ENCODE data around the gene CD99. TPM values are rescaled to one million over a fixed set of nuclear protein-coding genes. Genes with fewer than 3 reads are reported as not detected.
"Not testable (repeated sequence)": the region's sequence is repeated elsewhere in the genome, so short reads cannot be mapped to it uniquely, and the experiment has no call there.

The CD99 gene
- total RNA-seq, 5 donors from 2014 or later (not counting 1 experiment from before 2014, with no cell fraction given) = 141 to 294 (median 207) TPM

GRCh38 chrX:2751291-2751690, 60.2 kb downstream of the CD99 start:
- H3K36me3 ChIP-seq (ENCODE audit: control insufficient read depth in 2 of 2, extremely low read depth in 1 of 2, insufficient read depth in 1 of 2, low read length in 1 of 2) = no peaks in the 10 kb centered on the region
- WGBS (ENCODE audit: insufficient coverage) = no CpG with 5 or more reads among the region's 3 CpGs
- H3K27ac Mint-ChIP-seq = no peak overlapping the region
- CTCF ChIA-PET = no interaction called here
- H3K27me3 Mint-ChIP-seq = no peaks in the 10 kb centered on the region
- POLR2A ChIA-PET = no interaction called here
- no peaks in the 10 kb centered on the region for H3K36me3 Mint-ChIP-seq
- DNase-seq (no peak), ATAC-seq (replicated peaks in 1 of 4) (no peak)
- no peak overlapping the region for H3K4me3 ChIP-seq (ENCODE audit: control insufficient read depth in 1 of 2, extremely low read depth in 1 of 2, low read length in 1 of 2)
- H3K9me3 ChIP-seq = no peaks in the 10 kb centered on the region
- H3K4me1 Mint-ChIP-seq = no peaks in the 10 kb centered on the region
- H3K9me3 Mint-ChIP-seq = no peaks in the 10 kb centered on the region
- H3K27ac ChIP-seq (ENCODE audit: low read length) = no peak overlapping the region
- no peaks in the 10 kb centered on the region for H3K27me3 ChIP-seq (replicated peaks in 1 of 2; ENCODE audit: control insufficient read depth in 2 of 2, extremely low read depth in 1 of 2, insufficient read depth in 2 of 2, low read length in 1 of 2)
- H3K4me1 ChIP-seq (ENCODE audit: control insufficient read depth in 1 of 2, extremely low read depth in 1 of 2, insufficient read depth in 2 of 2, low read length in 2 of 2) = no peaks in the 10 kb centered on the region
- no peak overlapping the region for H3K4me3 Mint-ChIP-seq

GRCh38 chrX:2751874-2752300, 60.8 kb downstream of the CD99 start, which contains the start of gene XG:
Gene XG (plus strand): TSS chrX:2752040. CDS start chrX:2752275, 235 bp downstream.
- H3K27me3 ChIP-seq (replicated peaks in 1 of 2; ENCODE audit: control insufficient read depth in 2 of 2, extremely low read depth in 1 of 2, insufficient read depth in 2 of 2, low read length in 1 of 2); H3K9me3 ChIP-seq; H3K27me3 Mint-ChIP-seq; POLR2A ChIA-PET; H3K9me3 Mint-ChIP-seq; H3K4me3 Mint-ChIP-seq; H3K4me1 ChIP-seq (ENCODE audit: control insufficient read depth in 1 of 2, extremely low read depth in 1 of 2, insufficient read depth in 2 of 2, low read length in 2 of 2); H3K4me3 ChIP-seq (ENCODE audit: control insufficient read depth in 1 of 2, extremely low read depth in 1 of 2, low read length in 1 of 2); CTCF ChIA-PET; H3K27ac ChIP-seq (ENCODE audit: low read length); ATAC-seq (replicated peaks in 1 of 4); H3K36me3 ChIP-seq (ENCODE audit: control insufficient read depth in 2 of 2, extremely low read depth in 1 of 2, insufficient read depth in 1 of 2, low read length in 1 of 2); H3K27ac Mint-ChIP-seq; DNase-seq; H3K36me3 Mint-ChIP-seq; H3K4me1 Mint-ChIP-seq: not testable (repeated sequence)
- WGBS (ENCODE audit: insufficient coverage) = 72% methylated on average over 8 of the region's 11 CpGs

- POLR2A ChIA-PET; H3K4me1 ChIP-seq (ENCODE audit: control insufficient read depth in 1 of 2, extremely low read depth in 1 of 2, insufficient read depth in 2 of 2, low read length in 2 of 2); H3K27ac ChIP-seq (ENCODE audit: low read length); H3K4me1 Mint-ChIP-seq; H3K4me3 Mint-ChIP-seq; ATAC-seq (replicated peaks in 1 of 4); CTCF ChIA-PET; H3K9me3 Mint-ChIP-seq; H3K27ac Mint-ChIP-seq; H3K9me3 ChIP-seq; H3K4me3 ChIP-seq (ENCODE audit: control insufficient read depth in 1 of 2, extremely low read depth in 1 of 2, low read length in 1 of 2); H3K27me3 Mint-ChIP-seq; H3K36me3 Mint-ChIP-seq; H3K27me3 ChIP-seq (replicated peaks in 1 of 2; ENCODE audit: control insufficient read depth in 2 of 2, extremely low read depth in 1 of 2, insufficient read depth in 2 of 2, low read length in 1 of 2); DNase-seq; H3K36me3 ChIP-seq (ENCODE audit: control insufficient read depth in 2 of 2, extremely low read depth in 1 of 2, insufficient read depth in 1 of 2, low read length in 1 of 2): not testable (repeated sequence)
- WGBS (ENCODE audit: insufficient coverage) = 90% methylated on average over 2 of the region's 7 CpGs
Measured at GRCh38 chrX:2752441-2752840, 61.3 kb downstream of the CD99 start.

- H3K27me3 ChIP-seq (replicated peaks in 1 of 2; ENCODE audit: control insufficient read depth in 2 of 2, extremely low read depth in 1 of 2, insufficient read depth in 2 of 2, low read length in 1 of 2); H3K4me1 Mint-ChIP-seq; ATAC-seq (replicated peaks in 1 of 4); H3K9me3 Mint-ChIP-seq; H3K4me1 ChIP-seq (ENCODE audit: control insufficient read depth in 1 of 2, extremely low read depth in 1 of 2, insufficient read depth in 2 of 2, low read length in 2 of 2); H3K36me3 Mint-ChIP-seq; H3K27ac Mint-ChIP-seq; DNase-seq; CTCF ChIA-PET; H3K4me3 Mint-ChIP-seq; H3K27ac ChIP-seq (ENCODE audit: low read length); POLR2A ChIA-PET; H3K27me3 Mint-ChIP-seq; H3K36me3 ChIP-seq (ENCODE audit: control insufficient read depth in 2 of 2, extremely low read depth in 1 of 2, insufficient read depth in 1 of 2, low read length in 1 of 2); H3K9me3 ChIP-seq; H3K4me3 ChIP-seq (ENCODE audit: control insufficient read depth in 1 of 2, extremely low read depth in 1 of 2, low read length in 1 of 2): not testable (repeated sequence)
- WGBS (ENCODE audit: insufficient coverage) = no CpG with 5 or more reads among the region's 5 CpGs
Measured at GRCh38 chrX:2755163-2755715, 64.1 kb downstream of the CD99 start.

DNA sequence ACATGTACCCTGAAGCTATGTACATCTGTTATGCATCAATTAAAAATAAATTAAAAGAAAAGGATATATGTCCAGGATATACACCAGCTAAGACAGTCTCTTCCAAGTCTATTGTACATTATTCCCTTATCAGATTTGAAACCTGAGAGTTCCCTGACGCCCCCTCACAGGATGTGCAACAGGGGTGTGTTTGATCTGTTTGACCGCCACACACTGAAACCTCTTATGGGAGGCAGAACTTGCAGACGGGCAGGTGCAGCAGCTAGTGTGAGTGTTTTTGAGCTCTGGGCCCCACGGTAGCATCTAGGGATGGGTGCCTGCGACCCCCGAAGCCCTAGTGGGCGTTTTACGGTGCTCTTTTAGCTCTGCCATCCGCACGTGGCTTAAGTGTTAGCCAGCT, 65.5 kb downstream of the CD99 start:
- no peak overlapping the region for H3K4me3 Mint-ChIP-seq
- H3K27ac Mint-ChIP-seq = peak overlapping the region in 1 of 2 donors; percentile 7
- no peaks in the 10 kb centered on the region for H3K9me3 Mint-ChIP-seq
- POLR2A ChIA-PET = no interaction called here
- H3K36me3 ChIP-seq (ENCODE audit: control insufficient read depth in 2 of 2, extremely low read depth in 1 of 2, insufficient read depth in 1 of 2, low read length in 1 of 2) = no peaks in the 10 kb centered on the region
- WGBS (ENCODE audit: insufficient coverage) = 42% methylated on average over 9 of the region's 10 CpGs
- H3K4me1 Mint-ChIP-seq = no peaks in the 10 kb centered on the region
- peaks cover 0 to 2% of the 10 kb centered on the region in 2 experiments for H3K4me1 ChIP-seq (ENCODE audit: control insufficient read depth in 1 of 2, extremely low read depth in 1 of 2, insufficient read depth in 2 of 2, low read length in 2 of 2)
- DNase-seq (no peak), ATAC-seq (replicated peaks in 1 of 4) (no peak)
- H3K27me3 Mint-ChIP-seq = peaks cover 0 to 9% of the 10 kb centered on the region in 2 donors
- H3K4me3 ChIP-seq (ENCODE audit: control insufficient read depth in 1 of 2, extremely low read depth in 1 of 2, low read length in 1 of 2) = no peak overlapping the region
- H3K9me3 ChIP-seq = no peaks in the 10 kb centered on the region
- H3K27me3 ChIP-seq (replicated peaks in 1 of 2; ENCODE audit: control insufficient read depth in 2 of 2, extremely low read depth in 1 of 2, insufficient read depth in 2 of 2, low read length in 1 of 2) = peaks cover 0 to 9% of the 10 kb centered on the region in 2 experiments
- CTCF ChIA-PET = no interaction called here
- H3K27ac ChIP-seq (ENCODE audit: low read length) = no peak overlapping the region
- no peaks in the 10 kb centered on the region for H3K36me3 Mint-ChIP-seq

DNA sequence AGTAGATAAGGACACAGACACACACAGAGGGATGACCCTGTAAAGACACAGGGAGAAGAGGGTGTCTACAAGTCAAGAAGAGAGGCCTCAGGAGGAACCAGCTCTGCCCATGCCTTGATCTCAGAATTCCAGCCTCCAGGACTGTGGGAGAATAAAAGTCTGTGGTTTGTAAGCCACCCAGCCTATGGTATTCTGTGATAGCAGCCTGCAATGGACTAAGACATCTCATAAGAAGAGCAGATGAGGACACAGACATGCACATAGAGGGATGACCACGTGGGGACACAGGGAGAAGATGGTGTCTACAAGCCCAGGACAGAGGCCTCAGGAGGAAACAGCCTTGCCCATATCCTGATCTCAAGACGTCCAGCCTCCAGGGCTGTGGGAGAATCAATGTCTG, 70.2 kb downstream of the CD99 start:
- 71% methylated on average over 2 of the region's 2 CpGs for WGBS (ENCODE audit: insufficient coverage)
- ChIA-PET POLR2A (no interaction called here), CTCF (no interaction called here)
- Histone ChIP-seq H3K27me3 (replicated peaks in 1 of 2; ENCODE audit: control insufficient read depth in 2 of 2, extremely low read depth in 1 of 2, insufficient read depth in 2 of 2, low read length in 1 of 2) (peaks cover 0 to 9% of the 10 kb centered on the region in 2 experiments), H3K27ac (ENCODE audit: low read length) (no peak overlapping the region), H3K9me3 (no peaks in the 10 kb centered on the region), H3K36me3 (ENCODE audit: control insufficient read depth in 2 of 2, extremely low read depth in 1 of 2, insufficient read depth in 1 of 2, low read length in 1 of 2) (no peaks in the 10 kb centered on the region), H3K4me1 (ENCODE audit: control insufficient read depth in 1 of 2, extremely low read depth in 1 of 2, insufficient read depth in 2 of 2, low read length in 2 of 2) (peaks cover 0 to 2% of the 10 kb centered on the region in 2 experiments), H3K4me3 (ENCODE audit: control insufficient read depth in 1 of 2, extremely low read depth in 1 of 2, low read length in 1 of 2) (no peak overlapping the region)
- Mint-ChIP-seq H3K27ac (no peak overlapping the region), H3K36me3 (no peaks in the 10 kb centered on the region), H3K4me3 (no peak overlapping the region), H3K9me3 (no peaks in the 10 kb centered on the region), H3K4me1 (peaks cover 4 to 10% (median 8%) of the 10 kb centered on the region in 3 donors), H3K27me3 (peaks cover 0 to 9% of the 10 kb centered on the region in 2 donors)
- ATAC-seq (replicated peaks in 1 of 4) = no peak
- no peak for DNase-seq

DNA sequence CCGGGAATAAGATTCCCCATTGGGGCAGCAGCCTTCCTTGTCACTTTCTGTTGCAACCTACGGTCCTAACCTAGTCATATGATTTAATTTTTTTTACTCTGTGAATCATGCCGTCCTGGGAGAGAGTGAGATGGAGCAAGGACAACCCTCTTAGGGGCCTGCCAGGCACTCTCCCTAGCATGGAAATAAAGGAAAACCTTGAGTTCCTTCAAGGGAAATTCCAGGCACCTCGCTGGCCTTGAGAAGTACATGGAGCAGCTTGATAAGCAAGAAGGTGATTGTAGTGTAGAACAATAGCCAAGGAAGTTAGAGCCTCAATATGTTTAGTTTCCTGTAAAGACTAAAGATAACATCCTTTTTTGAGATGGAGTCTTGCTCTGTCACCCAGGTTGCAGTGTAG, 71.6 kb downstream of the CD99 start:
- H3K4me1 Mint-ChIP-seq = peaks cover 4 to 10% (median 8%) of the 10 kb centered on the region in 3 donors
- H3K36me3 ChIP-seq (ENCODE audit: control insufficient read depth in 2 of 2, extremely low read depth in 1 of 2, insufficient read depth in 1 of 2, low read length in 1 of 2); H3K9me3 ChIP-seq; H3K27me3 Mint-ChIP-seq; H3K27me3 ChIP-seq (replicated peaks in 1 of 2; ENCODE audit: control insufficient read depth in 2 of 2, extremely low read depth in 1 of 2, insufficient read depth in 2 of 2, low read length in 1 of 2); H3K4me1 ChIP-seq (ENCODE audit: control insufficient read depth in 1 of 2, extremely low read depth in 1 of 2, insufficient read depth in 2 of 2, low read length in 2 of 2); H3K9me3 Mint-ChIP-seq; CTCF ChIA-PET; H3K27ac ChIP-seq (ENCODE audit: low read length); ATAC-seq (replicated peaks in 1 of 4); H3K4me3 ChIP-seq (ENCODE audit: control insufficient read depth in 1 of 2, extremely low read depth in 1 of 2, low read length in 1 of 2); DNase-seq; H3K36me3 Mint-ChIP-seq; H3K4me3 Mint-ChIP-seq; H3K27ac Mint-ChIP-seq; POLR2A ChIA-PET: not testable (repeated sequence)
- no CpG with 5 or more reads among the region's 4 CpGs for WGBS (ENCODE audit: insufficient coverage)

Measured in T-cell (primary cell).